Astrocyte of the spinal cord (primary cell): Measurements from ENCODE around the gene CMSS1.
A peak's percentile ranks its signal among the peaks of the same experiment; 100 is the strongest.

Source experiments
- DNase-seq: peaks from one replicate; pipeline ENCODE4 v3.0.0; 2011; ENCODE audit warnings: low read depth, low spot score
- H3K4me3 ChIP-seq: 2 replicates; pipeline ENCODE4 v1.5.1; 2011; ENCODE audit warnings: low read depth, mild to moderate bottlenecking, low read length, moderate library complexity
- CTCF ChIP-seq: IDR thresholded peaks from 2 replicates; pipeline ENCODE4 v1.5.1; 2012; ENCODE audit warnings: low read depth, mild to moderate bottlenecking, low read length, inconsistent platforms
- in situ Hi-C: cut with HindIII; loops from 2 replicates; pipeline ENCODE4 v1.10.0; 2017; ENCODE audit warnings: low sequenced_read_pairs

Gene CMSS1

GRCh38 chr3:100073049-100073713 is 255.5 kb downstream of the CMSS1 start:
- in situ Hi-C loops: no loop called here
- no peak overlapping the region for H3K4me3 ChIP-seq
- TF ChIP-seq CTCF: no peak
- DNase-seq: no peak

GRCh38 chr3:100073714-100074307 is 256.1 kb downstream of the CMSS1 start:
- DNase-seq: peak; percentile 91
- TF ChIP-seq CTCF: no peak
- in situ Hi-C loops: no loop called here
- H3K4me3 ChIP-seq: no peak overlapping the region

- no peak for DNase-seq
- no peak for TF ChIP-seq CTCF
- in situ Hi-C loops: no loop called here
- H3K4me3 ChIP-seq: no peak overlapping the region
Observed at GRCh38 chr3:100075196-100075595, 257.5 kb downstream of the CMSS1 start.

GRCh38 chr3:100075851-100076730 is 258.4 kb downstream of the CMSS1 start:
- in situ Hi-C loops: no loop called here
- H3K4me3 ChIP-seq: no peak overlapping the region
- TF ChIP-seq CTCF: no peak

GRCh38 chr3:100076731-100077529 is 259.3 kb downstream of the CMSS1 start:
- H3K4me3 ChIP-seq: no peak overlapping the region
- DNase-seq: no peak
- in situ Hi-C loops: no loop called here
- TF ChIP-seq CTCF: no peak

More at GRCh38 chr3:100075851-100076730, 258.4 kb downstream of the CMSS1 start:
- DNase-seq: no peak

GRCh38 chr3:100079328-100079727 is 261.7 kb downstream of the CMSS1 start:
- in situ Hi-C loops: no loop called here
- no peak for TF ChIP-seq CTCF
- no peak overlapping the region for H3K4me3 ChIP-seq
- no peak for DNase-seq
